ENCODE measurements around the gene TM9SF4.

Gene TM9SF4

GRCh38 chr20:32070282-32070681 is 39.2 kb upstream of the TM9SF4 start:
- DNase-seq (ENCODE audit: low read depth in 1 of 2, low spot score in 1 of 2): no peak
- peak overlapping the region; percentile 60 for H3K27ac ChIP-seq (replicated peaks)
- no peak for TF ChIP-seq SPI1 (IDR thresholded peaks at IDR 0.05; ENCODE audit: borderline replicate concordance, low read depth)
- no peak for TF ChIP-seq REST (IDR thresholded peaks at IDR 0.05; ENCODE audit: insufficient replicate concordance, low read depth)
- no peak for TF ChIP-seq GABPA (IDR thresholded peaks at IDR 0.05; ENCODE audit: low read depth)
- TF ChIP-seq CTCF (IDR thresholded peaks at IDR 0.05; ENCODE audit: insufficient read depth, low read length): no peak
- no peak for TF ChIP-seq POLR2AphosphoS5 (IDR thresholded peaks at IDR 0.05; ENCODE audit: low read depth)
- H3K27me3 ChIP-seq (ENCODE audit: insufficient read depth, poor library complexity, severe bottlenecking): no peaks in the 10 kb centered on the region
- no peak overlapping the region for H3K4me3 ChIP-seq (replicated peaks; ENCODE audit: insufficient read depth, low read length)

GRCh38 chr20:32070690-32071213 is 38.8 kb upstream of the TM9SF4 start:
- Histone ChIP-seq H3K4me3 (replicated peaks; ENCODE audit: insufficient read depth, low read length) (no peak overlapping the region), H3K27me3 (ENCODE audit: insufficient read depth, poor library complexity, severe bottlenecking) (no peaks in the 10 kb centered on the region), H3K27ac (replicated peaks) (peak overlapping the region; percentile 60)
- TF ChIP-seq GABPA (IDR thresholded peaks at IDR 0.05; ENCODE audit: low read depth) (no peak), CTCF (IDR thresholded peaks at IDR 0.05; ENCODE audit: insufficient read depth, low read length) (no peak), SPI1 (IDR thresholded peaks at IDR 0.05; ENCODE audit: borderline replicate concordance, low read depth) (no peak), REST (IDR thresholded peaks at IDR 0.05; ENCODE audit: insufficient replicate concordance, low read depth) (no peak), POLR2AphosphoS5 (IDR thresholded peaks at IDR 0.05; ENCODE audit: low read depth) (no peak)
- DNase-seq (ENCODE audit: low read depth in 1 of 2, low spot score in 1 of 2): peak; percentile 25 to 55

- TF ChIP-seq REST (IDR thresholded peaks at IDR 0.05; ENCODE audit: insufficient replicate concordance, low read depth) (no peak), GABPA (IDR thresholded peaks at IDR 0.05; ENCODE audit: low read depth) (no peak), CTCF (IDR thresholded peaks at IDR 0.05; ENCODE audit: insufficient read depth, low read length) (no peak), SPI1 (IDR thresholded peaks at IDR 0.05; ENCODE audit: borderline replicate concordance, low read depth) (no peak), POLR2AphosphoS5 (IDR thresholded peaks at IDR 0.05; ENCODE audit: low read depth) (no peak)
- Histone ChIP-seq H3K27me3 (ENCODE audit: insufficient read depth, poor library complexity, severe bottlenecking) (no peaks in the 10 kb centered on the region), H3K27ac (replicated peaks) (no peak overlapping the region), H3K4me3 (replicated peaks; ENCODE audit: insufficient read depth, low read length) (no peak overlapping the region)
- no peak for DNase-seq (ENCODE audit: low read depth in 1 of 2, low spot score in 1 of 2)
Observed at GRCh38 chr20:32071395-32072167, 37.9 kb upstream of the TM9SF4 start.

Data from HL-60 (cell line).